ENCODE data around the gene ZDHHC5. TPM values are rescaled to one million over a fixed set of nuclear protein-coding genes. Genes with fewer than 3 reads are reported as not detected.
"Not testable (repeated sequence)": the region's sequence is repeated elsewhere in the genome, so short reads cannot be mapped to it uniquely, and the experiment has no call there.

The ZDHHC5 gene
- total RNA-seq, 2 experiments from 2014 or later: 74.0 to 78.6 TPM

GRCh38 chr11:57675176-57675941 lies 7.4 kb downstream of the ZDHHC5 start:
- Mint-ChIP-seq H3K36me3 (peaks cover 43% of the 10 kb centered on the region), H3K4me1 (peaks cover 78% of the 10 kb centered on the region), H3K4me3 (no peak overlapping the region), H3K9me3 (no peaks in the 10 kb centered on the region), H3K27ac (peak overlapping the region; percentile 13), H3K27me3 (no peaks in the 10 kb centered on the region)
- DNase-seq: no peak

- Mint-ChIP-seq H3K4me3 (no peak overlapping the region), H3K9me3 (no peaks in the 10 kb centered on the region), H3K27ac (no peak overlapping the region), H3K36me3 (peaks cover 34% of the 10 kb centered on the region), H3K4me1 (peaks cover 56% of the 10 kb centered on the region), H3K27me3 (no peaks in the 10 kb centered on the region)
- DNase-seq: no peak
Observed at GRCh38 chr11:57679396-57679795, 11.5 kb downstream of the ZDHHC5 start.

DNA sequence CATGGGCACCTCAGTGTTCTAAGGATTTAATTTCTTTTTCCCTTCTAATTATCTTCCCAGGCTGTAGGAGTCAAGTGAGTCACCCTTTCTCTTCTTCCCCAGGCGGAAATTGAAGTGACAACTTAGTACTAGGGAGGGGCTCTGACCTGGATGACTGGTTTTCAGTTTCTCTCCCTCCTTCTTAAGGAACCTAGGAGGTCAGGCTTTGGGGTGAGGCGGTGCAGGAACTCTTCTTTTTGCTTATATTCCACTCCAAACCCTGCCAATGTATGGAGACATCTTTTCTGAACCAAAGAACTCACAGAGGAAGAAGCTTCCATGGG lies 12.6 kb downstream of the ZDHHC5 start:
- peaks cover 45% of the 10 kb centered on the region for H3K4me1 Mint-ChIP-seq
- H3K27me3 Mint-ChIP-seq: no peaks in the 10 kb centered on the region
- peaks cover 33% of the 10 kb centered on the region for H3K36me3 Mint-ChIP-seq
- no peak overlapping the region for H3K4me3 Mint-ChIP-seq
- peak overlapping the region; percentile 77 for H3K27ac Mint-ChIP-seq
- DNase-seq: no peak
- H3K9me3 Mint-ChIP-seq: no peaks in the 10 kb centered on the region

GRCh38 chr11:57681168-57681567 lies 13.3 kb downstream of the ZDHHC5 start:
- H3K27ac Mint-ChIP-seq: no peak overlapping the region
- H3K36me3 Mint-ChIP-seq: peaks cover 33% of the 10 kb centered on the region
- no peak for DNase-seq
- no peaks in the 10 kb centered on the region for H3K27me3 Mint-ChIP-seq
- no peak overlapping the region for H3K4me3 Mint-ChIP-seq
- H3K9me3 Mint-ChIP-seq: no peaks in the 10 kb centered on the region
- peaks cover 39% of the 10 kb centered on the region for H3K4me1 Mint-ChIP-seq

GRCh38 chr11:57690474-57690873 lies 22.6 kb downstream of the ZDHHC5 start:
- not testable (repeated sequence) for H3K4me1 Mint-ChIP-seq, H3K27ac Mint-ChIP-seq, H3K27me3 Mint-ChIP-seq, H3K4me3 Mint-ChIP-seq, DNase-seq, H3K9me3 Mint-ChIP-seq
- peaks cover 30% of the 10 kb centered on the region for H3K36me3 Mint-ChIP-seq

DNA sequence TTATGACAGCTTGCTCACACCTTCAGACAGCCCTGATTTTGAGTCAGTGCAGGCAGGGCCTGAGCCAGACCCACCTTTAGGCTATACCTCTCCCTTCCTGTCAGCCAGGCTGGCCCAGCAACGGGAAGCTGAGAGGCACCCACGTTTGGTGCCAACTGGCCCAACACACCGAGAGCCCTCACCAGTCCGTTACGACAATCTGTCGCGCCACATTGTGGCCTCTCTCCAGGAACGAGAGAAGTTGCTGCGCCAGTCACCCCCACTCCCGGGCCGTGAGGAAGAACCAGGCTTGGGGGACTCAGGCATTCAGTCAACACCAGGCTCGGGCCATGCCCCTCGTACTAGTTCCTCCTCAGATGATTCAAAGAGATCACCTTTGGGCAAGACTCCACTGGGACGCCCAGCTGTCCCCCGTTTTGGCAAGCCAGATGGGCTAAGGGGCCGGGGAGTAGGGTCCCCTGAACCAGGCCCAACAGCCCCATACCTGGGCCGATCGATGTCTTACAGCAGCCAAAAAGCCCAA lies 31.0 kb downstream of the ZDHHC5 start:
- no peak overlapping the region for H3K4me3 Mint-ChIP-seq
- H3K27me3 Mint-ChIP-seq: no peaks in the 10 kb centered on the region
- H3K27ac Mint-ChIP-seq: no peak overlapping the region
- H3K9me3 Mint-ChIP-seq: no peaks in the 10 kb centered on the region
- H3K36me3 Mint-ChIP-seq: peaks cover 17% of the 10 kb centered on the region
- H3K4me1 Mint-ChIP-seq: no peaks in the 10 kb centered on the region
- DNase-seq: no peak

DNA sequence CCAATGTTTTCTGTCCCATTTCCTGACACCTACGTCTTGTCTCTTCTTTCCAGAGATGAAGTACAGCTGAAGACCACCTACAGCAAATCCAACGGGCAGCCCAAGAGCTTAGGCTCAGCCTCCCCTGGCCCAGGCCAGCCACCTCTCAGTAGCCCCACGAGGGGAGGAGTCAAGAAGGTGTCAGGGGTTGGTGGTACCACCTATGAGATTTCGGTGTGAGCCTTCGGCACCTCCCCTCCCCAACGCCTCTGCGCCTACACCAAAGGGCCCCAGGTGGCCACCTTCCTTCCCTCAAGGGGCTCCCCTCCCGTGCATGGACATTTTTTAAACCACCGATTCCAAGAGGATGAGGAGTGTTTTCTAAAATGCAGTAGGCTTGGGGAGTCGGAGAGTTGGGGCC lies 31.9 kb downstream of the ZDHHC5 start:
- H3K4me1 Mint-ChIP-seq: peaks cover 2% of the 10 kb centered on the region
- no peak for DNase-seq
- no peaks in the 10 kb centered on the region for H3K9me3 Mint-ChIP-seq
- no peaks in the 10 kb centered on the region for H3K27me3 Mint-ChIP-seq
- no peak overlapping the region for H3K27ac Mint-ChIP-seq
- peaks cover 17% of the 10 kb centered on the region for H3K36me3 Mint-ChIP-seq
- H3K4me3 Mint-ChIP-seq: no peak overlapping the region

- Mint-ChIP-seq H3K9me3 (no peaks in the 10 kb centered on the region), H3K27me3 (no peaks in the 10 kb centered on the region), H3K4me1 (peaks cover 2% of the 10 kb centered on the region), H3K36me3 (peaks cover 17% of the 10 kb centered on the region), H3K27ac (no peak overlapping the region), H3K4me3 (no peak overlapping the region)
- DNase-seq: no peak
Observed at GRCh38 chr11:57700425-57700824, 32.5 kb downstream of the ZDHHC5 start.

DNA sequence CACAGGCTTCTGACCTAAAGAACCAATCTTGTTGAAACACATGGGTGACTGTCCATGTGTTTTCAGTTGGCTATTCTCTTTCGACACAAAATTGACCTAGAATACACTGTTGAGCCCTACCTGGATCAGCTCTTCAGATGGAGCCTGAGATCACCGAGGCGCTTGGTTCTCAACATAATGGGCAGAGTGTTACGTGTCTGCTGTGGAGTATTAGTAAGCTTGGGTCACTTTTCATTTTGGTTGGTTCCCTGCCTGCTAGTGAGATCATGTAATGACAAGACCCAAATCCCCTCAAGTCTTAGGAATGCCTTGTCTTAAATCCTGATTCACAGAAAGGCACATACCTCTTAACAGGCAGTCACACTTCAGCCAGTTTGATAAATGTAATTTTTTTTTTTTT lies 35.4 kb downstream of the ZDHHC5 start:
- Mint-ChIP-seq H3K9me3 (no peaks in the 10 kb centered on the region), H3K4me3 (no peak overlapping the region), H3K27ac (no peak overlapping the region), H3K4me1 (peaks cover 7% of the 10 kb centered on the region), H3K36me3 (peaks cover 8% of the 10 kb centered on the region), H3K27me3 (no peaks in the 10 kb centered on the region)
- no peak for DNase-seq

GRCh38 chr11:57704932-57705331 lies 37.0 kb downstream of the ZDHHC5 start:
- no peaks in the 10 kb centered on the region for H3K27me3 Mint-ChIP-seq
- no peak for DNase-seq
- peaks cover 3% of the 10 kb centered on the region for H3K36me3 Mint-ChIP-seq
- H3K9me3 Mint-ChIP-seq: no peaks in the 10 kb centered on the region
- peak overlapping the region; percentile 46 for H3K27ac Mint-ChIP-seq
- H3K4me3 Mint-ChIP-seq: no peak overlapping the region
- peaks cover 19% of the 10 kb centered on the region for H3K4me1 Mint-ChIP-seq

GRCh38 chr11:57705432-57705831 lies 37.5 kb downstream of the ZDHHC5 start:
- peaks cover 22% of the 10 kb centered on the region for H3K4me1 Mint-ChIP-seq

GRCh38 chr11:57709802-57710367 lies 42.0 kb downstream of the ZDHHC5 start:
- H3K36me3 Mint-ChIP-seq: peaks cover 9% of the 10 kb centered on the region
- H3K4me1 Mint-ChIP-seq: peaks cover 43% of the 10 kb centered on the region
- no peak for DNase-seq
- no peak overlapping the region for H3K4me3 Mint-ChIP-seq
- peak overlapping the region; percentile 50 for H3K27ac Mint-ChIP-seq
- H3K27me3 Mint-ChIP-seq: no peaks in the 10 kb centered on the region
- H3K9me3 Mint-ChIP-seq: no peaks in the 10 kb centered on the region

More at GRCh38 chr11:57705432-57705831, 37.5 kb downstream of the ZDHHC5 start:
- not testable (repeated sequence) for H3K27ac Mint-ChIP-seq, DNase-seq, H3K27me3 Mint-ChIP-seq, H3K36me3 Mint-ChIP-seq, H3K9me3 Mint-ChIP-seq, H3K4me3 Mint-ChIP-seq

- peaks cover 9% of the 10 kb centered on the region for H3K36me3 Mint-ChIP-seq
- peak; percentile 78 for DNase-seq
- peak within 1 kb of the TSS; percentile 95 for H3K27ac Mint-ChIP-seq
- peak within 1 kb of the TSS; percentile 94 for H3K4me3 Mint-ChIP-seq
- H3K27me3 Mint-ChIP-seq: no peaks in the 10 kb centered on the region
- no peaks in the 10 kb centered on the region for H3K9me3 Mint-ChIP-seq
- peaks cover 45% of the 10 kb centered on the region for H3K4me1 Mint-ChIP-seq
Observed at GRCh38 chr11:57711414-57712255, 43.7 kb downstream of the ZDHHC5 start, which contains the start of gene MED19. Gene MED19 (minus strand): TSS chr11:57712215. CDS start chr11:57712179, 36 bp downstream.

- no peaks in the 10 kb centered on the region for H3K9me3 Mint-ChIP-seq
- peak within 1 kb of the TSS; percentile 95 for H3K27ac Mint-ChIP-seq
- H3K4me3 Mint-ChIP-seq: peak within 1 kb of the TSS; percentile 94
- peaks cover 44% of the 10 kb centered on the region for H3K4me1 Mint-ChIP-seq
- H3K36me3 Mint-ChIP-seq: peaks cover 9% of the 10 kb centered on the region
- peak; percentile 89 for DNase-seq
- no peaks in the 10 kb centered on the region for H3K27me3 Mint-ChIP-seq
Observed at GRCh38 chr11:57712256-57713150, 44.6 kb downstream of the ZDHHC5 start, which contains the start of gene TMX2. Gene TMX2 (plus strand): TSS chr11:57712593. CDS start chr11:57712619, 26 bp downstream.

Data from activated naive CD8-positive, alpha-beta T cell treated with anti-CD3 and anti-CD28 coated beads for 36 hours (primary cell).